ENCODE data around the gene ATP1A1. TPM values are rescaled to one million over a fixed set of nuclear protein-coding genes. Genes with fewer than 3 reads are reported as not detected.

Gene ATP1A1
- total and polyA plus RNA-seq, 2 donors (not counting 1 experiment from before 2014, with no cell fraction given) = 141 to 230 TPM

DNA sequence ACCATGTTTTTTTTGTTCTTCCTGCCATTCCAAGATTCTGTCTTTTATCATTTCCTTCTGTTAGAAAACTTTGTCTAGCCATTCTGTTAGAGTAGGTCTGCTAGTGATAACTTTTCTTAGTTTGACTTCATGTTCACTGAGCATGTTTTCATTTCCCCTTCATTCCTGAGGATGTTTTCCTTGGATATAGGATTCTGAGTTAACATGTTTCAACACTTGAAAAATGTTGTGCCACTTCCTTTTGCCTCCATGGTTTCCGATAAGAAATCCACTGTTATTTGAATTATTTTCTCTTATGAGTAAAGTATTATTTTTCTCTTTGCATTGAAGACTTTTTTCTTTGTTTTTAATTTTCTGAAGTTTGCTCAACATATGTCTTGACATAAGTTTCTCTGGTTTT, 66.7 kb downstream of the ATP1A1 start:
- Histone ChIP-seq H3K27ac (ENCODE audit: insufficient read depth, low read length) (no peak overlapping the region), H3K9me3 (ENCODE audit: control insufficient read depth, insufficient read depth, low read depth, low read length) (no peaks in the 10 kb centered on the region), H3K4me3 (replicated peaks in 1 of 4; ENCODE audit: control extremely low read depth in 1 of 4, insufficient read depth in 1 of 4, low read depth in 3 of 4, low read length in 4 of 4) (no peak overlapping the region), H3K4me2 (ENCODE audit: extremely low read depth, insufficient read depth, low read length) (no peak overlapping the region), H3K9ac (ENCODE audit: insufficient read depth, low read length) (no peak overlapping the region), H4K20me1 (ENCODE audit: control insufficient read depth, extremely low read depth, insufficient read depth, low read length) (no peaks in the 10 kb centered on the region), H2AFZ (ENCODE audit: low read length) (no peak overlapping the region), H3K4me1 (ENCODE audit: control insufficient read depth, extremely low read depth, insufficient read depth, low read length) (no peaks in the 10 kb centered on the region), H3K36me3 (ENCODE audit: control insufficient read depth, insufficient read depth, low read length) (no peaks in the 10 kb centered on the region), H3K27me3 (ENCODE audit: control insufficient read depth, insufficient read depth, low read length) (peaks cover 6% of the 10 kb centered on the region), H3K79me2 (ENCODE audit: control insufficient read depth, insufficient read depth, low read length) (no peaks in the 10 kb centered on the region)
- TF ChIP-seq, protein P1, sequence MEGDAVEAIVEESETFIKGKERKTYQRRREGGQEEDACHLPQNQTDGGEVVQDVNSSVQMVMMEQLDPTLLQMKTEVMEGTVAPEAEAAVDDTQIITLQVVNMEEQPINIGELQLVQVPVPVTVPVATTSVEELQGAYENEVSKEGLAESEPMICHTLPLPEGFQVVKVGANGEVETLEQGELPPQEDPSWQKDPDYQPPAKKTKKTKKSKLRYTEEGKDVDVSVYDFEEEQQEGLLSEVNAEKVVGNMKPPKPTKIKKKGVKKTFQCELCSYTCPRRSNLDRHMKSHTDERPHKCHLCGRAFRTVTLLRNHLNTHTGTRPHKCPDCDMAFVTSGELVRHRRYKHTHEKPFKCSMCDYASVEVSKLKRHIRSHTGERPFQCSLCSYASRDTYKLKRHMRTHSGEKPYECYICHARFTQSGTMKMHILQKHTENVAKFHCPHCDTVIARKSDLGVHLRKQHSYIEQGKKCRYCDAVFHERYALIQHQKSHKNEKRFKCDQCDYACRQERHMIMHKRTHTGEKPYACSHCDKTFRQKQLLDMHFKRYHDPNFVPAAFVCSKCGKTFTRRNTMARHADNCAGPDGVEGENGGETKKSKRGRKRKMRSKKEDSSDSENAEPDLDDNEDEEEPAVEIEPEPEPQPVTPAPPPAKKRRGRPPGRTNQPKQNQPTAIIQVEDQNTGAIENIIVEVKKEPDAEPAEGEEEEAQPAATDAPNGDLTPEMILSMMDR (conservative IDR thresholded peaks at IDR 0.05 in 1 of 2, IDR thresholded peaks at IDR 0.05 in 1 of 2; ENCODE audit: low read depth in 1 of 2, low read length in 2 of 2) = no peak
- no peak for TF ChIP-seq EZH2 (IDR thresholded peaks at IDR 0.05; ENCODE audit: low read length, missing control alignments)
- peak in 1 of 2 donors; percentile 34 for DNase-seq (ENCODE audit: low read depth in 2 of 2)

DNA sequence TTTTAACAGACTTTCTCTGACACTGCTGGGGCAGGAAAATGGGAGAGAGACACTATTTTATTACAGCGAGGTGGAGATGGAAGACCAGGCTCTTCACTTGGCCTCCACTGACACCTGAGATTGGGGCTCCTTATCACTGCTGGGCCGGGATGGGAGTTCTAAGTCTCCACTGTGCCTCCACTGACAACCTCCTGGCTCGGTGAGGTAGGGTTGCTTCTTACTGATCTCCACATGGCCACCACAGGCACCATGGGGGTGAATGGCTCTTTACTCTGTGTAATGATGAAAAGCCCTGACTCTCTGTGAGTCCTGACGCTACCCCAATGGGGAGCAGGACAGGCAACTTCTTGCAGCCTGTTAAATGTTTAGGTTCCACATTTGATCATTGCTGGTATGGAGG, 67.7 kb downstream of the ATP1A1 start:
- Histone ChIP-seq H3K79me2 (ENCODE audit: control insufficient read depth, insufficient read depth, low read length) (no peaks in the 10 kb centered on the region), H4K20me1 (ENCODE audit: control insufficient read depth, extremely low read depth, insufficient read depth, low read length) (no peaks in the 10 kb centered on the region), H3K27ac (ENCODE audit: insufficient read depth, low read length) (no peak overlapping the region), H3K36me3 (ENCODE audit: control insufficient read depth, insufficient read depth, low read length) (no peaks in the 10 kb centered on the region), H3K27me3 (ENCODE audit: control insufficient read depth, insufficient read depth, low read length) (peaks cover 6% of the 10 kb centered on the region), H3K4me3 (replicated peaks in 1 of 4; ENCODE audit: control extremely low read depth in 1 of 4, insufficient read depth in 1 of 4, low read depth in 3 of 4, low read length in 4 of 4) (no peak overlapping the region), H3K4me2 (ENCODE audit: extremely low read depth, insufficient read depth, low read length) (no peak overlapping the region), H3K9me3 (ENCODE audit: control insufficient read depth, insufficient read depth, low read depth, low read length) (no peaks in the 10 kb centered on the region), H2AFZ (ENCODE audit: low read length) (no peak overlapping the region), H3K4me1 (ENCODE audit: control insufficient read depth, extremely low read depth, insufficient read depth, low read length) (no peaks in the 10 kb centered on the region), H3K9ac (ENCODE audit: insufficient read depth, low read length) (no peak overlapping the region)
- TF ChIP-seq EZH2 (IDR thresholded peaks at IDR 0.05; ENCODE audit: low read length, missing control alignments) = no peak
- TF ChIP-seq, protein P1 (conservative IDR thresholded peaks at IDR 0.05 in 1 of 2, IDR thresholded peaks at IDR 0.05 in 1 of 2; ENCODE audit: low read depth in 1 of 2, low read length in 2 of 2) = no peak
- DNase-seq (ENCODE audit: low read depth in 2 of 2) = no peak

DNA sequence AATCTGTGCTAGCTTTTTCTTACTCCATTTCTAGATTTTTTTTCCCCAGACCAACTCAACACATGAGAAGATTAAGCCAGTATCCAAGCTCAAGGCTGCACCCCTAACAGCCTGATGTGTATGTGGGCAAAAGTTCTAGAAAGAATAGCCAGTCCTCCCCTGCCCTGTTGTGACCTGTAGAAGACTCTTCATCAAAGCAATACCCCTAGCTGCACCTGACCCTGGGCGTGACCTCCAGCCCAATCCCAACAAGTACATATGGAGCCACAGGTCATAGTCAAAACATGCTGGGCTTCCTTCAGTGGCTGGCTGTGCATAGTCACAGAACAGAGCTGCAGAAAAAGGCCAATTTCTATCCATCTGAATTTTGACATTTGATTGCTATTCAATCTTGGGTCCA, 72.5 kb downstream of the ATP1A1 start:
- Histone ChIP-seq H3K4me2 (ENCODE audit: extremely low read depth, insufficient read depth, low read length) (no peak overlapping the region), H3K9ac (ENCODE audit: insufficient read depth, low read length) (no peak overlapping the region), H3K27ac (ENCODE audit: insufficient read depth, low read length) (no peak overlapping the region), H2AFZ (ENCODE audit: low read length) (no peak overlapping the region), H3K4me3 (replicated peaks in 1 of 4; ENCODE audit: control extremely low read depth in 1 of 4, insufficient read depth in 1 of 4, low read depth in 3 of 4, low read length in 4 of 4) (no peak overlapping the region), H3K9me3 (ENCODE audit: control insufficient read depth, insufficient read depth, low read depth, low read length) (no peaks in the 10 kb centered on the region), H3K79me2 (ENCODE audit: control insufficient read depth, insufficient read depth, low read length) (no peaks in the 10 kb centered on the region), H4K20me1 (ENCODE audit: control insufficient read depth, extremely low read depth, insufficient read depth, low read length) (no peaks in the 10 kb centered on the region), H3K4me1 (ENCODE audit: control insufficient read depth, extremely low read depth, insufficient read depth, low read length) (no peaks in the 10 kb centered on the region), H3K36me3 (ENCODE audit: control insufficient read depth, insufficient read depth, low read length) (no peaks in the 10 kb centered on the region), H3K27me3 (ENCODE audit: control insufficient read depth, insufficient read depth, low read length) (peaks cover 6% of the 10 kb centered on the region)
- DNase-seq (ENCODE audit: low read depth in 2 of 2) = no peak
- TF ChIP-seq, protein P1 (conservative IDR thresholded peaks at IDR 0.05 in 1 of 2, IDR thresholded peaks at IDR 0.05 in 1 of 2; ENCODE audit: low read depth in 1 of 2, low read length in 2 of 2) = no peak
